Measurements from ENCODE around the gene PPP6R2.

PPP6R2 gene

GRCh38 chr22:50313021-50313420 is 30.1 kb upstream of the PPP6R2 start:
- no peak overlapping the region for H3K4me3 ChIP-seq (ENCODE audit: insufficient read depth, low read depth, low read length)
- no peaks in the 10 kb centered on the region for H3K36me3 ChIP-seq (ENCODE audit: control insufficient read depth, insufficient read depth, low read length)
- H3K27me3 ChIP-seq (ENCODE audit: control insufficient read depth, insufficient read depth, low read length, poor library complexity, severe bottlenecking) = no peaks in the 10 kb centered on the region
- no peaks in the 10 kb centered on the region for H3K9me3 ChIP-seq (ENCODE audit: control insufficient read depth, low read length)
- H3K4me1 ChIP-seq (ENCODE audit: control insufficient read depth, insufficient read depth, low read length) = peaks cover 14% of the 10 kb centered on the region
- WGBS, 2 experiments = 88 to 95% methylated on average over 7 of the region's 7 CpGs
- no peak overlapping the region for H3K27ac ChIP-seq (ENCODE audit: insufficient read depth, low read depth, low read length, poor library complexity, severe bottlenecking)

- Histone ChIP-seq H3K27ac (ENCODE audit: insufficient read depth, low read depth, low read length, poor library complexity, severe bottlenecking) (no peak overlapping the region), H3K9me3 (ENCODE audit: control insufficient read depth, low read length) (no peaks in the 10 kb centered on the region), H3K36me3 (ENCODE audit: control insufficient read depth, insufficient read depth, low read length) (no peaks in the 10 kb centered on the region), H3K27me3 (ENCODE audit: control insufficient read depth, insufficient read depth, low read length, poor library complexity, severe bottlenecking) (no peaks in the 10 kb centered on the region), H3K4me3 (ENCODE audit: insufficient read depth, low read depth, low read length) (no peak overlapping the region), H3K4me1 (ENCODE audit: control insufficient read depth, insufficient read depth, low read length) (peaks cover 9% of the 10 kb centered on the region)
- WGBS, 2 experiments = 89 to 92% methylated on average over 17 of the region's 17 CpGs
Measured at GRCh38 chr22:50313600-50313999, 29.5 kb upstream of the PPP6R2 start.

DNA sequence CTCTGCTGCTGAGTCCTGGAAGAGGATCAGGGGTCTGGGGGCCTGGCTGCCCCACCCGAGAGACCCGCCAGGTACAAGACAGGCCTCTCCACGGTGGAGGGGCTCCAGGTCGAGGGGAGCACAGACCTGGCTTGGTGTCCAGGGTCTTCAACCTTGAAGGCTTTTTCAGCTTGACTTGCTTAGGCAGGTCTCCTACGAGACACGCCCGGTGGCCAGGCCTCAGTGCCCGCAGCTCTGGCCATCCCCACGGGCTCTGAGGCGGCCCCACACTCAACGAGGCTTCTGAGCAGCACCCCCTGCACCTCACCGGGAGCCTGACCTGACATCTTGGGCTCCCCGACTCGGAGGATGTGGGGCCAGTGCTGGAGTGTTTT is 29.1 kb upstream of the PPP6R2 start:
- Histone ChIP-seq H3K9me3 (ENCODE audit: control insufficient read depth, low read length) (no peaks in the 10 kb centered on the region), H3K4me1 (ENCODE audit: control insufficient read depth, insufficient read depth, low read length) (peaks cover 4% of the 10 kb centered on the region), H3K4me3 (ENCODE audit: insufficient read depth, low read depth, low read length) (no peak overlapping the region), H3K27ac (ENCODE audit: insufficient read depth, low read depth, low read length, poor library complexity, severe bottlenecking) (no peak overlapping the region), H3K36me3 (ENCODE audit: control insufficient read depth, insufficient read depth, low read length) (no peaks in the 10 kb centered on the region), H3K27me3 (ENCODE audit: control insufficient read depth, insufficient read depth, low read length, poor library complexity, severe bottlenecking) (no peaks in the 10 kb centered on the region)
- 93 to 94% methylated on average over 14 of the region's 14 CpGs for WGBS, 2 experiments

DNA sequence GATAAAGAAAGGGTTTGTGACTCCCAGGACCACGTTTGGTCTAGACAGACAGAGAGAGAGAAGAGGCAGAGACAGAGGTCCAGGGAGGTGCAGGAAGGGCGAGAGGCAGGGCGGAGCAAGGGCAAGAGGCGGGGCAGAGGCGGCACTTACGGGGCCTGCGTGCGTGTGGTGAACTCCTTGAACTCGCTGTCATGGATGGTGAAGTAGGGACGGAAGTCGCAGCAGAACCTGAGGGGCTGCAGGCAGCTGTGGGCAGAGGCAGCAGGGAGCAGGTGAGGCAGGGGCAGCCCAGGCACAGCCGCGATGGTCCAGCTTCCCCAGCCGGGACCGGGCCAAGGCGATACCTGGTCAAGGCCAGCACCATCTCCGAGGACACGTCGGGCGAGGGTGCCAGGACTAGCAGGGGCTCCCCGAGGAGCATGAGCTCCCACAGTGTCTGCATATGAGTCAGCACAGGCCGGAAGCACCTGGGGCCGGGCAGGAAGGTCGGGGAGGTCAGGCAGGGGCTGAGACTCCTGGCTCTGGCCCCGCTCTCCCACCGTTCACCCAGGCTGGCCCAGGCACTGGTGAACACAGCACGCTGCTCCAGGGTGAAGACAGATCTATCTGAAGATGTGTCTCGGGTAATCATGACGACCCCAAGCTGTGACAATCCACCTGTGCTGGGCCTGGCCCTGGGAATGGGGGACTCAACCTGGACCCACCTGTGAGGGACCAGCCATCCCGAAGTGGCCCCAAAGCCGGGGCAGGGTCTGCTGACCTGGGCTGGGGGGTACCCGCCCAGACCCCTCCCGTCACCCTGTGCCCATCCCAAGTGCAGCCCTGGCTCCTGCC is 28.5 kb upstream of the PPP6R2 start:
- H3K4me1 ChIP-seq (ENCODE audit: control insufficient read depth, insufficient read depth, low read length) = no peaks in the 10 kb centered on the region

GRCh38 chr22:50315289-50316113 is 27.6 kb upstream of the PPP6R2 start:
- no peaks in the 10 kb centered on the region for H3K4me1 ChIP-seq (ENCODE audit: control insufficient read depth, insufficient read depth, low read length)
- H3K27me3 ChIP-seq (ENCODE audit: control insufficient read depth, insufficient read depth, low read length, poor library complexity, severe bottlenecking) = no peaks in the 10 kb centered on the region
- H3K9me3 ChIP-seq (ENCODE audit: control insufficient read depth, low read length) = no peaks in the 10 kb centered on the region
- H3K27ac ChIP-seq (ENCODE audit: insufficient read depth, low read depth, low read length, poor library complexity, severe bottlenecking) = no peak overlapping the region
- H3K4me3 ChIP-seq (ENCODE audit: insufficient read depth, low read depth, low read length) = no peak overlapping the region
- H3K36me3 ChIP-seq (ENCODE audit: control insufficient read depth, insufficient read depth, low read length) = no peaks in the 10 kb centered on the region
- 93 to 95% methylated on average over 18 of the region's 18 CpGs for WGBS, 2 experiments

More for the DNA sequence above, 28.5 kb upstream of the PPP6R2 start:
- Histone ChIP-seq H3K36me3 (ENCODE audit: control insufficient read depth, insufficient read depth, low read length) (no peaks in the 10 kb centered on the region), H3K4me3 (ENCODE audit: insufficient read depth, low read depth, low read length) (no peak overlapping the region), H3K27ac (ENCODE audit: insufficient read depth, low read depth, low read length, poor library complexity, severe bottlenecking) (no peak overlapping the region), H3K9me3 (ENCODE audit: control insufficient read depth, low read length) (no peaks in the 10 kb centered on the region), H3K27me3 (ENCODE audit: control insufficient read depth, insufficient read depth, low read length, poor library complexity, severe bottlenecking) (no peaks in the 10 kb centered on the region)
- WGBS, 2 experiments = 65 to 66% methylated on average over 33 of the region's 33 CpGs

DNA sequence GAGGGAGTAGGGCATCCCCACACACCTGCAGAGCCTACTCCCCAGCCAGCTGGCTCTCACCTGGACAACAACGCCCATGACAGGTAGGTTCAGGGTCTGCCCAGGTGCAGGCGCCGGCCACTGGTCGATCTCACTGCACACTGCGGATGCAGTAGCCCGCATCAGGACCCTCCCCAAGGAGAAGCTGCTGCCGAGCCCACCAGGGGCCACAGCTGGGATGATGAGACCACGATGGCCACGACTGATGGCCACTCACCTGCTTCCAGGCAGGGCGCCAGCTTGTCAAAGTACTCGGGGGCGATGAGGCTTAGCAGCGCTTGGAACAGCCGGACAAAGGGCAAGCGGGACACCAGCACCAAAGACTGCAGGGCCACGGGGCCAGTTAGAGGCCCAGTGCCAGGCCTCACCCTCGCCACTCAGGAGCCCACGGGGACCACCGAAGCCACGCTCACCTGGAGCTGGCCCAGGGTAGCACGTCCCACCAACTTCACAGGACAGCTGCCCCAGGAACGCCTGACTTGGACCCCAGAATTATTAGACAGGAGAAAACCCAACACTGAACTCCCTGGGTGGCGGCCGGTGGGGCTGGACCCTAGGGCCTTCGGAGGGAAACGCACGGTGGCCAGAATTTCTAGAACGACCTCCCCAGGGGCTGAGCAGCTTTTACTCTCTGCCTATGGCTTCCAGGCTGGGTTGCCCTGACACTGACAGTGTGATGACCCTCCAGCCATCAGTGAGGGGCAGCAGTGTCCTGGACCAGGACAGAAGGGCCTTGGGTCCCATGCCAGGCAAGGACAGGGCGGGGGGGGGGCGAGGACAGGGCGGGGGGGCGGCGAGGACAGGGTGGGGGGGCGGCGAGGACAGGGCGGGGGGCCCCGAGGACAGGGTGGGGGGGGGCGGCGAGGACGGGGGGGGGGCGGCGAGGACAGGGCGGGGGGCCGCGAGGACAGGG is 26.7 kb upstream of the PPP6R2 start:
- WGBS, 2 experiments = 92 to 94% methylated on average over 28 of the region's 45 CpGs
- H3K9me3 ChIP-seq (ENCODE audit: control insufficient read depth, low read length) = no peaks in the 10 kb centered on the region
- no peak overlapping the region for H3K27ac ChIP-seq (ENCODE audit: insufficient read depth, low read depth, low read length, poor library complexity, severe bottlenecking)
- no peaks in the 10 kb centered on the region for H3K4me1 ChIP-seq (ENCODE audit: control insufficient read depth, insufficient read depth, low read length)
- H3K36me3 ChIP-seq (ENCODE audit: control insufficient read depth, insufficient read depth, low read length) = no peaks in the 10 kb centered on the region
- no peaks in the 10 kb centered on the region for H3K27me3 ChIP-seq (ENCODE audit: control insufficient read depth, insufficient read depth, low read length, poor library complexity, severe bottlenecking)
- no peak overlapping the region for H3K4me3 ChIP-seq (ENCODE audit: insufficient read depth, low read depth, low read length)

DNA sequence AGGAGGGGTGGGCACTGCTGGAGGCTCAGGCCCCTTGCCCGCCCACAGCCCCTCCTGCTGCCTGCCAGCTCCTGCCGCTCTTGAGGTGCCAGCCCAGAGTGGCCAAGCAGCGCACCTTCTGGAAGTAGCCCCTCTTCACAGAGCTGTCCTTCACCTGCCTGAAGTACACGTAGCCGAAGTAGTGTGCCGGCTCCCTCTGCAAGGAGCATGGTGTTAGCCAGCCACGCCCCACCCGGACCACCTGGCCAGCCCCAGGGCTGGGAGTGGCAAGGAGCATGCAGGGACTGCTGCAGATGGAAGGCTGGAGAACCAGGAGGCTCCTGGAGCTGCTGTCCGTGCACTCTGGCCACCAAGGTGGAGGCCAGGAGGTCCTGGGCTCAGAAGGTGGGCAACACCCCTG is 25.9 kb upstream of the PPP6R2 start:
- Histone ChIP-seq H3K27ac (ENCODE audit: insufficient read depth, low read depth, low read length, poor library complexity, severe bottlenecking) (no peak overlapping the region), H3K36me3 (ENCODE audit: control insufficient read depth, insufficient read depth, low read length) (no peaks in the 10 kb centered on the region), H3K9me3 (ENCODE audit: control insufficient read depth, low read length) (no peaks in the 10 kb centered on the region), H3K27me3 (ENCODE audit: control insufficient read depth, insufficient read depth, low read length, poor library complexity, severe bottlenecking) (no peaks in the 10 kb centered on the region), H3K4me3 (ENCODE audit: insufficient read depth, low read depth, low read length) (no peak overlapping the region), H3K4me1 (ENCODE audit: control insufficient read depth, insufficient read depth, low read length) (no peaks in the 10 kb centered on the region)
- 94% methylated on average over 9 of the region's 9 CpGs for WGBS, 2 experiments

DNA sequence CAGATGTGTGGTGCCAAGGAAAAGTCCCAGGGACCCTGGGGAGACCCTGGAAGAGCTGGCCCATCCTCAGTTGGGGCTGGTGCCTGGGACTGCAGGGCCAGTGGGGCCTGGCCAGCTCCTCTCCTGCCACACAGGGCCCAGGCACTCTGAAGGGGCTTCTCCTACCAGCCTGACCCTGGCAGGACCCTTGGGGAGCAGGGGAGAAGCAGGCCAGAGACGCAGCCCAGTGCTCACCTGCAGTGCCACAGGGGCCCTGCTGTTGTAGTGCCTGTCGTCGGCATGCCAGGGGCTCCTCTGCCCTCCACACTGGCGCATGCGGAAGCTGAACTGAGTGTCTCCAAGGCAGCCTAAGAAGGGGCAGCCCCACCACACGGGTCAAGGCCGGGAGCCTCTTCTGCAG is 25.5 kb upstream of the PPP6R2 start:
- Histone ChIP-seq H3K4me3 (ENCODE audit: insufficient read depth, low read depth, low read length) (no peak overlapping the region), H3K27me3 (ENCODE audit: control insufficient read depth, insufficient read depth, low read length, poor library complexity, severe bottlenecking) (no peaks in the 10 kb centered on the region), H3K27ac (ENCODE audit: insufficient read depth, low read depth, low read length, poor library complexity, severe bottlenecking) (no peak overlapping the region), H3K36me3 (ENCODE audit: control insufficient read depth, insufficient read depth, low read length) (no peaks in the 10 kb centered on the region), H3K9me3 (ENCODE audit: control insufficient read depth, low read length) (no peaks in the 10 kb centered on the region), H3K4me1 (ENCODE audit: control insufficient read depth, insufficient read depth, low read length) (no peaks in the 10 kb centered on the region)
- 90 to 91% methylated on average over 7 of the region's 7 CpGs for WGBS, 2 experiments

- Histone ChIP-seq H3K36me3 (ENCODE audit: control insufficient read depth, insufficient read depth, low read length) (no peaks in the 10 kb centered on the region), H3K27ac (ENCODE audit: insufficient read depth, low read depth, low read length, poor library complexity, severe bottlenecking) (no peak overlapping the region), H3K4me3 (ENCODE audit: insufficient read depth, low read depth, low read length) (no peak overlapping the region), H3K27me3 (ENCODE audit: control insufficient read depth, insufficient read depth, low read length, poor library complexity, severe bottlenecking) (no peaks in the 10 kb centered on the region), H3K9me3 (ENCODE audit: control insufficient read depth, low read length) (no peaks in the 10 kb centered on the region), H3K4me1 (ENCODE audit: control insufficient read depth, insufficient read depth, low read length) (no peaks in the 10 kb centered on the region)
- 87 to 90% methylated on average over 7 of the region's 7 CpGs for WGBS, 2 experiments
Measured at GRCh38 chr22:50318356-50318697, 24.8 kb upstream of the PPP6R2 start.

Data from ectodermal cell (in vitro differentiated cells).